Osteoblast (primary cell): ENCODE data around the gene OCA2. TPM values are rescaled to one million over a fixed set of nuclear protein-coding genes. Genes with fewer than 3 reads are reported as not detected.

ENCODE experiments used
- DNase-seq: peaks from one replicate; pipeline ENCODE4 v3.0.0; 2011; ENCODE audit warnings: low spot score, mixed read lengths; ENCODE audit not compliant: insufficient read length; ENCODE audit errors: missing footprints
- H2AFZ ChIP-seq: 2 replicates; pipeline ENCODE4 v1.6.0; 2011; ENCODE audit warnings: mild to moderate bottlenecking, low read length
- H3K27ac ChIP-seq: 2 replicates; pipeline ENCODE4 v1.5.1; 2011; ENCODE audit warnings: mild to moderate bottlenecking, low read depth, low read length, moderate library complexity
- H3K27me3 ChIP-seq: 2 replicates; pipeline ENCODE4 v1.6.0; 2012; ENCODE audit warnings: mild to moderate bottlenecking, control low read depth, inconsistent platforms, low read length, moderate library complexity; ENCODE audit not compliant: insufficient read depth
- H3K36me3 ChIP-seq: 2 replicates; pipeline ENCODE4 v1.5.1; 2011; ENCODE audit warnings: mild to moderate bottlenecking, low read length, control low read depth, moderate library complexity; ENCODE audit not compliant: insufficient read depth
- H3K4me1 ChIP-seq: 2 replicates; pipeline ENCODE4 v1.5.1; 2011; ENCODE audit warnings: mild to moderate bottlenecking, low read length, control low read depth, moderate library complexity; ENCODE audit not compliant: insufficient read depth
- H3K4me2 ChIP-seq: 2 replicates; pipeline ENCODE4 v1.6.0; 2011; ENCODE audit warnings: mild to moderate bottlenecking, low read length; ENCODE audit not compliant: insufficient read depth
- H3K4me3 ChIP-seq: fragments of 200-600 bp; sonication (generic); 3 replicates; pipeline ENCODE4 v1.5.1; 2012; ENCODE audit warnings: mild to moderate bottlenecking, low read length, inconsistent platforms; ENCODE audit not compliant: insufficient read depth
- H3K79me2 ChIP-seq: 2 replicates; pipeline ENCODE4 v1.6.0; 2012; ENCODE audit warnings: mild to moderate bottlenecking, low read length, control low read depth, inconsistent platforms; ENCODE audit not compliant: insufficient read depth
- H3K9me3 ChIP-seq: 2 replicates; pipeline ENCODE4 v1.5.1; 2011; ENCODE audit warnings: low read depth, low read length, control low read depth
- H4K20me1 ChIP-seq: 2 replicates; pipeline ENCODE4 v1.6.0; 2012; ENCODE audit warnings: mild to moderate bottlenecking, low read length, control low read depth; ENCODE audit not compliant: insufficient read depth
- CTCF ChIP-seq: IDR thresholded peaks from 2 replicates; pipeline ENCODE4 v1.5.1; 2011; ENCODE audit warnings: mild to moderate bottlenecking, low read depth, low read length, moderate library complexity; ENCODE audit errors: extremely low read depth
- total RNA-seq: library from RNA; depleted of rRNA; stranded (reverse); fragments of >200 nt; gene quantifications from 2 replicates; pipeline ENCODE4 v1.2.3, GENCODE V29; 2012

Gene OCA2
- total RNA-seq, 1 donor, result not detected

DNA sequence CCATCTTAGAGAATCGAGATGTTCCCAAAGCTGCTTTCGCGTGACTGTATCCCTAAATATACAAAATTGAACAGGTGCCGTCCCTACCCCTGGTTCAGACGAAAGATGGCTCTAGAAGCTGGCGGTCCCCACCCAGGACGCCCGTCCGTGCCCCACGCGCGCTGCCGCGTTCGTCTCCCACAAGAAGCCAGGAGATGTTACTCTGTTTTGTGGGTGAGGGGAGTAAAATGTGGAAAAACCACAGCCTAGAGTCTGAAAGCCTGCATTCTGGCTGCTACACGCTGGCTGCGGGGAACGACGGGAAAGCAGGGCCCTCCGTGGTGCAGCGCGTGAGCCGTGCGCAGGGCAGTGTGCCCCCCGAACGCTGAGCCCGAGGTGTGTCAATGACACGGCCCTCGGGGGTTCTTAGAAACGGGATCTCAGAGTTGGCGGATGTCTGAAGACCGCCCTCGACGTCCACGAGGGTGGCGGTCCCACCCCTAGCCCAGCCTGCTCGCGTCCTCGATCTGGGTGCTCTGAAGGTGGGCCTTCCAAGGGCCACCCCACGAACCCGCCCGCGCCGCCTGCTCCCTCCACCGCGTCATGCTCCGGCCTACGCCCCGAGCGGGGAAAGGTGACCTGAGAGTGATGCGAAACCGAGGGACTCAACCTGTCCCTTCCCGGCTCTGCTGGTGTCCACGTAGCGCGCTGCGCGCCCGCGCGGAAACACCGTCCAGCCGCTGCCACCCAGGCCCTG lies 95.6 kb downstream of the OCA2 start:
- no peaks in the 10 kb centered on the region for H3K36me3 ChIP-seq
- no peak overlapping the region for H3K4me2 ChIP-seq
- no peaks in the 10 kb centered on the region for H3K79me2 ChIP-seq
- no peaks in the 10 kb centered on the region for H3K27me3 ChIP-seq
- no peak overlapping the region for H3K4me3 ChIP-seq
- DNase-seq, result peak; percentile 11
- no peaks in the 10 kb centered on the region for H4K20me1 ChIP-seq
- H2AFZ ChIP-seq, result no peak overlapping the region
- no peak for TF ChIP-seq CTCF
- no peaks in the 10 kb centered on the region for H3K9me3 ChIP-seq
- H3K27ac ChIP-seq, result no peak overlapping the region
- H3K4me1 ChIP-seq, result no peaks in the 10 kb centered on the region

DNA sequence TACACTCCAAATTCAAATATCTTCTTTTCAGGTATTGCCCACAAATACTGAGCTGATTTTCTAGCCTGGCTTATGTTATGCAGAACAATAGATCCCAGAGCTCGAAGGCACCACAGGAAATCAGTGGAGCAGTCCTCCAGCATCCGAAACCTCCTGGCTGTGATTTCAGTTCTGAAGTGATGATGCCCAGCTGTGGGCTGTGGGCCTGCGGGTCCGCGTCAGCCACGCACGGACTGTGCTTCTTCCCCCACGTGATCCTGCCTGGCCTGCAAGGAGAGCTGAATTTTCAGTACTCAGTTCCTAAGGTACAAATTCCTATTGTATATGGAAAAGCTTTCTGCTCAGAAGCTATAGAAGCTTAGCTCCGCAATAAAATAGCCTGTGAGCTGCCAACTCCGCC lies 96.2 kb downstream of the OCA2 start:
- Histone ChIP-seq H3K4me2 (no peak overlapping the region), H3K36me3 (no peaks in the 10 kb centered on the region), H3K27ac (no peak overlapping the region), H2AFZ (no peak overlapping the region), H3K4me3 (no peak overlapping the region), H4K20me1 (no peaks in the 10 kb centered on the region), H3K9me3 (no peaks in the 10 kb centered on the region), H3K27me3 (no peaks in the 10 kb centered on the region), H3K79me2 (no peaks in the 10 kb centered on the region), H3K4me1 (no peaks in the 10 kb centered on the region)
- no peak for TF ChIP-seq CTCF
- peak; percentile 25 for DNase-seq

DNA sequence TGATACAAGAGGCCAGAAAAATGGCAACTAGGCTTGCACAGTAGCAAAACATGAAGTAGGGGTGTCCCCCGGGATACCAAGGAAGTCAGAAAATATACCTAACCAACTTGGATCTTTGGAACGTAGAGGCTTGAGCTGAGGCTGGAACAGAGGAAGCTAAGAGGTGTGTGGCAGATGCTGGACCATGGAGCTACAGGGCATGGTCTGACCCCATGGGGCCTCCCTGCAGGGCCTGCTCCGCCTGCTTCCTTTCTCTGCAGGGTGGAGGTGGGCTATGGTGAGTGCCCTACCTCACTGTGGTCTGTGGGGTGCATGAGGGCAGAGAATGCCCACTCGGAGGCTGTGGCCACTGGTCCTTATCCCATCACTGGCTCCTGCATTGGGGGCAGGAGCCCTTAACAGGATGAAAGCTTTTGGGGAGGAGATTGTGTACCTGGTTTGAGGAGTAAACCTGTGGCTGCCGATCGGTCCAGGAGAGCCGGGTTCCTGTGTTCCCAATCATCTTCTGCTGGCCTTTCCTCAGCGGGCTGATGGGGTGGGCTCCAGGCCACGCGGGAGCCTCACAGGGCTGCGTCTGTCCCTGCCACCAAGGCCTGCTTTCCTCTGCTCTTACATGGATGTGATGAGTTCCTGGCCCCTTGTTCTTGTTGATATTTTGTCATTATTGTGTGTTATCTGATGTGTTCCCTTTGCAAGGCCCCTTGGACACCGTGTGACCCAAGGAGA lies 96.8 kb downstream of the OCA2 start:
- H3K9me3 ChIP-seq, result no peaks in the 10 kb centered on the region
- H3K27me3 ChIP-seq, result no peaks in the 10 kb centered on the region
- no peak overlapping the region for H3K4me3 ChIP-seq
- H3K27ac ChIP-seq, result no peak overlapping the region
- no peak for TF ChIP-seq CTCF
- no peaks in the 10 kb centered on the region for H4K20me1 ChIP-seq
- no peaks in the 10 kb centered on the region for H3K36me3 ChIP-seq
- H2AFZ ChIP-seq, result no peak overlapping the region
- H3K4me2 ChIP-seq, result no peak overlapping the region
- peak; percentile 73 for DNase-seq
- H3K4me1 ChIP-seq, result no peaks in the 10 kb centered on the region
- no peaks in the 10 kb centered on the region for H3K79me2 ChIP-seq

- H3K36me3 ChIP-seq, result no peaks in the 10 kb centered on the region
- no peak overlapping the region for H3K4me2 ChIP-seq
- H3K27me3 ChIP-seq, result no peaks in the 10 kb centered on the region
- no peak overlapping the region for H3K4me3 ChIP-seq
- H3K27ac ChIP-seq, result no peak overlapping the region
- peak; percentile 47 for DNase-seq
- no peak overlapping the region for H2AFZ ChIP-seq
- H3K4me1 ChIP-seq, result no peaks in the 10 kb centered on the region
- no peaks in the 10 kb centered on the region for H3K9me3 ChIP-seq
- TF ChIP-seq CTCF, result no peak
- H4K20me1 ChIP-seq, result no peaks in the 10 kb centered on the region
- no peaks in the 10 kb centered on the region for H3K79me2 ChIP-seq
Observed at GRCh38 chr15:28001641-28002040, 97.5 kb downstream of the OCA2 start.
